GM18909 (cell line): Measurements from ENCODE around the gene PHLPP1.

Experiments used
- ATAC-seq: cut with Tn5 transposase; IDR thresholded peaks from one replicate; pipeline ENCODE4 v1.9.1; 2021; ENCODE audit warnings: mild to moderate bottlenecking; ENCODE audit not compliant: unreplicated experiment, poor library complexity

PHLPP1 gene

GRCh38 chr18:62991389-62991788 is 276.0 kb downstream of the PHLPP1 start:
- ATAC-seq: no peak

GRCh38 chr18:62991959-62992358 is 276.6 kb downstream of the PHLPP1 start:
- no peak for ATAC-seq

GRCh38 chr18:62992877-62993365 is 277.6 kb downstream of the PHLPP1 start:
- ATAC-seq: no peak

GRCh38 chr18:62996566-62996965 is 281.2 kb downstream of the PHLPP1 start:
- ATAC-seq: no peak

- ATAC-seq: no peak
Observed at GRCh38 chr18:62997076-62997475, 281.7 kb downstream of the PHLPP1 start.

GRCh38 chr18:62998443-62998842 is 283.1 kb downstream of the PHLPP1 start:
- no peak for ATAC-seq

GRCh38 chr18:62999392-62999791 is 284.1 kb downstream of the PHLPP1 start:
- no peak for ATAC-seq

- no peak for ATAC-seq
Observed at GRCh38 chr18:62999921-63000320, 284.6 kb downstream of the PHLPP1 start.

- no peak for ATAC-seq
Observed at GRCh38 chr18:63000839-63001238, 285.5 kb downstream of the PHLPP1 start.

GRCh38 chr18:63001861-63002260 is 286.5 kb downstream of the PHLPP1 start:
- ATAC-seq: no peak

GRCh38 chr18:63002305-63002704 is 287.0 kb downstream of the PHLPP1 start:
- no peak for ATAC-seq

- no peak for ATAC-seq
Observed at GRCh38 chr18:63002803-63003445, 287.6 kb downstream of the PHLPP1 start.

GRCh38 chr18:63003899-63004298 is 288.6 kb downstream of the PHLPP1 start:
- ATAC-seq: no peak

GRCh38 chr18:63004466-63005089 is 289.2 kb downstream of the PHLPP1 start:
- no peak for ATAC-seq

GRCh38 chr18:63005306-63005705 is 290.0 kb downstream of the PHLPP1 start:
- ATAC-seq: no peak

- ATAC-seq: no peak
Observed at GRCh38 chr18:63007231-63007630, 291.9 kb downstream of the PHLPP1 start.

- peak; percentile 54 for ATAC-seq
Observed at GRCh38 chr18:63016270-63016669, 300.9 kb downstream of the PHLPP1 start.

GRCh38 chr18:63017076-63017475 is 301.7 kb downstream of the PHLPP1 start:
- ATAC-seq: no peak

GRCh38 chr18:63017977-63018376 is 302.6 kb downstream of the PHLPP1 start:
- ATAC-seq: no peak

GRCh38 chr18:63022429-63023022 is 307.2 kb downstream of the PHLPP1 start:
- no peak for ATAC-seq

- ATAC-seq: no peak
Observed at GRCh38 chr18:63025251-63026090, 310.1 kb downstream of the PHLPP1 start.
